Neuronal stem cell (in vitro differentiated cells): ENCODE data around the gene CCDC186. TPM values are rescaled to one million over a fixed set of nuclear protein-coding genes. Genes with fewer than 3 reads are reported as not detected.

ENCODE experiments used
- DNase-seq: peaks from one replicate; pipeline ENCODE4 v3.0.0-alpha.2; 2013; ENCODE audit warnings: low spot score
- H2AFZ ChIP-seq: one replicate; pipeline ENCODE4 v1.6.1; 2013; ENCODE audit warnings: mild to moderate bottlenecking, low read length, inconsistent platforms
- H2AK5ac ChIP-seq: 2 replicates; pipeline ENCODE4 v1.6.1; 2013; ENCODE audit warnings: low read depth, mild to moderate bottlenecking, inconsistent platforms, low read length, moderate library complexity, mixed read lengths
- H2BK120ac ChIP-seq: 2 replicates; pipeline ENCODE4 v1.6.1; 2013; ENCODE audit warnings: low read depth, mild to moderate bottlenecking, inconsistent platforms, low read length, moderate library complexity, mixed read lengths
- H2BK12ac ChIP-seq: one replicate; pipeline ENCODE4 v1.6.1; 2013; ENCODE audit warnings: low read length, inconsistent platforms
- H2BK15ac ChIP-seq: 2 replicates; pipeline ENCODE4 v1.6.1; 2013; ENCODE audit warnings: mild to moderate bottlenecking, low read length, inconsistent platforms, mixed read lengths
- H2BK5ac ChIP-seq: one replicate; pipeline ENCODE4 v1.6.1; 2013; ENCODE audit warnings: inconsistent platforms, mild to moderate bottlenecking, low read length, moderate library complexity
- H3K14ac ChIP-seq: one replicate; pipeline ENCODE4 v1.6.1; 2013; ENCODE audit warnings: low read length, inconsistent platforms
- H3K18ac ChIP-seq: 2 replicates; pipeline ENCODE4 v1.6.1; 2013; ENCODE audit warnings: low read length, inconsistent platforms
- H3K23ac ChIP-seq: 2 replicates; pipeline ENCODE4 v1.6.1; 2013; ENCODE audit warnings: low read depth, mild to moderate bottlenecking, mixed read lengths, low read length, inconsistent platforms; ENCODE audit not compliant: poor library complexity
- H3K27ac ChIP-seq: replicated peaks from 3 replicates; pipeline ENCODE4 v1.5.1; 2013; ENCODE audit warnings: low read length, inconsistent platforms
- H3K27me3 ChIP-seq, 3 experiments: 2 replicates each; pipeline ENCODE4 v1.6.1; 2013; ENCODE audit warnings: low read length in 3 of 3, mild to moderate bottlenecking in 2 of 3, inconsistent platforms in 1 of 3, low read depth in 1 of 3, mixed read lengths in 1 of 3, moderate library complexity in 1 of 3; ENCODE audit not compliant: control insufficient read depth in 3 of 3, insufficient read depth in 3 of 3
- H3K36me3 ChIP-seq, 2 donors: replicated peaks in 1 of 2; 2 replicates each; pipeline ENCODE4 v1.6.1; 2013; ENCODE audit warnings: low read length in 2 of 2; ENCODE audit not compliant: control insufficient read depth in 2 of 2, insufficient read depth in 2 of 2
- H3K4ac ChIP-seq: 2 replicates; pipeline ENCODE4 v1.6.1; 2013; ENCODE audit warnings: inconsistent platforms, mild to moderate bottlenecking, low read length, moderate library complexity
- H3K4me1 ChIP-seq, 2 donors: 1 replicate in 1 of 2; 2 replicates in 1 of 2; pipeline ENCODE4 v1.6.1; 2013; ENCODE audit warnings: low read length in 2 of 2, low read depth in 1 of 2; ENCODE audit not compliant: control insufficient read depth in 2 of 2, insufficient read depth in 1 of 2
- H3K4me2 ChIP-seq: one replicate; pipeline ENCODE4 v1.6.1; 2013; ENCODE audit warnings: mild to moderate bottlenecking, low read length, inconsistent platforms; ENCODE audit not compliant: insufficient read depth, poor library complexity, severe bottlenecking
- H3K4me3 ChIP-seq, 2 donors: 2 replicates each; pipeline ENCODE4 v1.5.1; 2013; ENCODE audit warnings: low read length in 2 of 2, mild to moderate bottlenecking in 2 of 2, inconsistent platforms in 1 of 2, moderate library complexity in 1 of 2
- H3K79me1 ChIP-seq: one replicate; pipeline ENCODE4 v1.6.1; 2013; ENCODE audit warnings: low read depth, mild to moderate bottlenecking, inconsistent platforms, low read length, moderate library complexity
- H3K9ac ChIP-seq: one replicate; pipeline ENCODE4 v1.6.1; 2013; ENCODE audit warnings: mild to moderate bottlenecking, low read depth, low read length, inconsistent platforms; ENCODE audit not compliant: poor library complexity
- H3K9me3 ChIP-seq, 2 donors: replicated peaks in 1 of 2; 2 replicates each; pipeline versions ENCODE3 to v1.6.1; 2013; ENCODE audit warnings: low read length in 2 of 2, mild to moderate bottlenecking in 2 of 2, inconsistent platforms in 1 of 2, low read depth in 1 of 2, mixed read lengths in 1 of 2, moderate library complexity in 1 of 2; ENCODE audit not compliant: control insufficient read depth in 2 of 2, insufficient read depth in 1 of 2
- H4K8ac ChIP-seq: one replicate; pipeline ENCODE4 v1.6.1; 2013; ENCODE audit warnings: low read depth, mild to moderate bottlenecking, inconsistent platforms, low read length, moderate library complexity
- H4K91ac ChIP-seq: one replicate; pipeline ENCODE4 v1.6.1; 2013; ENCODE audit warnings: low read length, low read depth, mild to moderate bottlenecking, inconsistent platforms; ENCODE audit not compliant: poor library complexity
- WGBS, 2 donors: extraction: QIAGEN DNeasy Blood & Tissue Kit; methylation state at CpG; one replicate each; pipeline ENCODE4 v1.1.7; 2013; ENCODE audit warnings: missing lambda C conversion rate in 2 of 2, mixed read lengths in 1 of 2; ENCODE audit not compliant: insufficient read length in 2 of 2, insufficient replicate concordance in 1 of 2; ENCODE audit errors: extremely low coverage in 2 of 2; 5-methylcytosine and 5-hydroxymethylcytosine counted together
- small RNA-seq: library from polyadenylated mRNA; stranded (forward); fragments of <200 nt; extraction: miRNeasy Mini kit (QIAGEN cat#:217004); gene quantifications from one replicate; pipeline ENCODE3, GENCODE V24; 2013; ENCODE audit not compliant: insufficient read depth

The CCDC186 gene

GRCh38 chr10:114073395-114074186 is 100.4 kb downstream of the CCDC186 start:
- no peak overlapping the region for H2AK5ac ChIP-seq
- H3K79me1 ChIP-seq: no peaks in the 10 kb centered on the region
- no peak overlapping the region for H3K14ac ChIP-seq
- no peak overlapping the region for H3K4me2 ChIP-seq
- no peaks in the 10 kb centered on the region for H3K4me1 ChIP-seq
- no peak overlapping the region for H2BK120ac ChIP-seq
- WGBS, 2 donors: no CpG with 5 or more reads among the region's 14 CpGs
- no peak overlapping the region for H4K8ac ChIP-seq
- H3K27me3 ChIP-seq: peaks cover 0 to 10% (median 0%) of the 10 kb centered on the region in 3 experiments
- no peak overlapping the region for H3K4ac ChIP-seq
- no peak overlapping the region for H2AFZ ChIP-seq
- H3K4me3 ChIP-seq: no peak overlapping the region
- no peak overlapping the region for H2BK5ac ChIP-seq
- no peaks in the 10 kb centered on the region for H3K36me3 ChIP-seq
- H3K23ac ChIP-seq: no peak overlapping the region
- H3K18ac ChIP-seq: peak overlapping the region; percentile 69
- H2BK12ac ChIP-seq: no peak overlapping the region
- H2BK15ac ChIP-seq: no peak overlapping the region
- DNase-seq: no peak
- H3K9me3 ChIP-seq: no peaks in the 10 kb centered on the region
- H4K91ac ChIP-seq: no peak overlapping the region
- no peak overlapping the region for H3K27ac ChIP-seq
- H3K9ac ChIP-seq: no peak overlapping the region

DNA sequence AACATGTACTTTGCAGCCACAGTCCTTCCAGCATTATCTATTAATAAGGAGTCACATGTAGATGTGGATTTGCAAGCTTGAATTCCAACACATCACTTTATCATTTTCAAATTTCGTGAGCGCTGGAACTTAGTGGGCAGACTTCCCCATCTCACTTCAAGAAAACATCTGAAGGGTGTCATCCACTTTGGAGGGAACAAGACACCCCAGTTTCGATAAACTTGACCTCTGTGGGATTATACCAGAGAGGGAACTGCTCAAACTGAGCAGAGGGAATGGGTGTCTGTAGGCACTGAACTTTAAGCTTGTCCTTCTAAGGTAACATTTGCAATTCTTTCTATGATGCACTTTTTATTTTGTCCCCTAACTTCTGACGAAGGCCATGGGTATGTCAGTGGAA is 102.8 kb downstream of the CCDC186 start:
- no peaks in the 10 kb centered on the region for H3K36me3 ChIP-seq
- H3K4me1 ChIP-seq: peaks cover 0 to 7% of the 10 kb centered on the region in 2 donors
- no peak overlapping the region for H2AFZ ChIP-seq
- H3K14ac ChIP-seq: no peak overlapping the region
- H3K4ac ChIP-seq: no peak overlapping the region
- no peak for DNase-seq
- H3K27me3 ChIP-seq: peaks cover 0 to 24% (median 0%) of the 10 kb centered on the region in 3 experiments
- no peak overlapping the region for H3K18ac ChIP-seq
- H3K9ac ChIP-seq: no peak overlapping the region
- no peaks in the 10 kb centered on the region for H3K79me1 ChIP-seq
- H2BK5ac ChIP-seq: no peak overlapping the region
- WGBS, 2 donors: no CpG with 5 or more reads among the region's 4 CpGs
- H3K9me3 ChIP-seq: no peaks in the 10 kb centered on the region
- no peak overlapping the region for H3K27ac ChIP-seq
- H3K4me2 ChIP-seq: no peak overlapping the region
- H2BK12ac ChIP-seq: no peak overlapping the region
- H2BK120ac ChIP-seq: no peak overlapping the region
- no peak overlapping the region for H4K8ac ChIP-seq
- no peak overlapping the region for H2BK15ac ChIP-seq
- H2AK5ac ChIP-seq: no peak overlapping the region
- no peak overlapping the region for H3K23ac ChIP-seq
- no peak overlapping the region for H4K91ac ChIP-seq
- no peak overlapping the region for H3K4me3 ChIP-seq

Small RNA genes within 50 kb of the gene (small RNA-seq; reads per million reads assigned to genes)
- gene RF02277 (not detected), gene RNU6-709P (not detected)
